ENCODE measurements around the gene SUSD1. TPM values are rescaled to one million over a fixed set of nuclear protein-coding genes. Genes with fewer than 3 reads are reported as not detected.

Gene SUSD1
- total and polyA plus RNA-seq, 2 donors, result 7.5 to 19.9 TPM

DNA sequence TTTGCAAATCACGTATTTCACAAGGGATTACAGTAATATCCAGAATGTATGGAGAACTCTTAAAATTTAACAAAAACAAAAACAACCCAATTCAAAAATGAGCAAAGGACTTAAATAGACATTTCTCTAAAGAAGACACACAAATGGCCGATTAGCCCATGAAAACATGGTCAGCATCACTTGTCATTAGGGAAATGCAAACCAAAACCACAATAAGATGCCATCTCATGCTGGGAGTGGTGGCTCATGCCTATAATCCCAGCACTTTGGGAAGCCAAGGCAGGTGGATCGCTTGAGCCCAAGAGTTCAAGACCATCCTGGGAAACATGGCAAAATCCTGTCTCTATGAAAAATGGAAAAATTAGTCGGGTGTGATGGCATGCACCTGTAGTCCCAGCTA lies 120.2 kb downstream of the SUSD1 start:
- 96% methylated on average over 4 of the region's 4 CpGs for WGBS

DNA sequence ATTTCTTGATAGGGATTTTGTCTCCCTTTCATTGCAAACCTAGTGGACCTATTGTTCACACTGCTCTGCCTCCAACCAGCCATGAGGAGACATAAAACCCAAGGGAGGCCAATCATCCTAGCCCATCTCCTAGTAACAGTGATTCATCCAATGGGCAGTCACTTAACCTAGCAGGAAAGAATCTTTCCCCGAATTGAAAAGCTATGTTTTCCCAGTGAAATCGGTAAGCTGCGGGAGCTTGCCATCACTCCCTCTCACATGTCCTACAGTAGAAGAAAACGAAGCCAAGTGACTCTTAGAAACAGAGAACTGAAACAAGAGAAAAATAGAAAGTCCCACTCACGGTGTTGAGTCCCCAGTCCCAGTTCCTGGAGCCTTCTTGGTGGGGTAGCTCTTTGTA lies 123.3 kb downstream of the SUSD1 start:
- Histone ChIP-seq H3K27ac (ENCODE audit: low read depth) (no peak overlapping the region), H3K4me3 (ENCODE audit: low read depth, low read length) (no peak overlapping the region), H3K4me1 (ENCODE audit: insufficient read depth) (peaks cover 2% of the 10 kb centered on the region), H3K36me3 (ENCODE audit: insufficient read depth) (no peaks in the 10 kb centered on the region)
- no peak for DNase-seq (ENCODE audit: extremely low spot score)
- 82% methylated on average over 5 of the region's 5 CpGs for WGBS

More for the DNA sequence above, 120.2 kb downstream of the SUSD1 start:
- DNase-seq (ENCODE audit: extremely low spot score), result no peak
- H3K36me3 ChIP-seq (ENCODE audit: insufficient read depth), result no peaks in the 10 kb centered on the region
- no peak overlapping the region for H3K4me3 ChIP-seq (ENCODE audit: low read depth, low read length)
- no peak overlapping the region for H3K27ac ChIP-seq (ENCODE audit: low read depth)
- H3K4me1 ChIP-seq (ENCODE audit: insufficient read depth), result peaks cover 2% of the 10 kb centered on the region

- Histone ChIP-seq H3K4me1 (ENCODE audit: insufficient read depth) (peaks cover 2% of the 10 kb centered on the region), H3K36me3 (ENCODE audit: insufficient read depth) (no peaks in the 10 kb centered on the region), H3K4me3 (ENCODE audit: low read depth, low read length) (no peak overlapping the region), H3K27ac (ENCODE audit: low read depth) (no peak overlapping the region)
- DNase-seq (ENCODE audit: extremely low spot score), result peak; percentile 36
- 33% methylated on average over 7 of the region's 7 CpGs for WGBS
Measured at GRCh38 chr9:112050544-112051475, 124.3 kb downstream of the SUSD1 start.

- H3K4me3 ChIP-seq (ENCODE audit: low read depth, low read length), result no peak overlapping the region
- no peak for DNase-seq (ENCODE audit: extremely low spot score)
- WGBS, result 36% methylated on average over 4 of the region's 4 CpGs
- no peaks in the 10 kb centered on the region for H3K36me3 ChIP-seq (ENCODE audit: insufficient read depth)
- no peak overlapping the region for H3K27ac ChIP-seq (ENCODE audit: low read depth)
- peaks cover 2% of the 10 kb centered on the region for H3K4me1 ChIP-seq (ENCODE audit: insufficient read depth)
Measured at GRCh38 chr9:112049811-112050516, 125.1 kb downstream of the SUSD1 start.

GRCh38 chr9:112048924-112049691 lies 126.0 kb downstream of the SUSD1 start:
- H3K4me3 ChIP-seq (ENCODE audit: low read depth, low read length), result no peak overlapping the region
- H3K27ac ChIP-seq (ENCODE audit: low read depth), result no peak overlapping the region
- WGBS, result 42% methylated on average over 11 of the region's 11 CpGs
- H3K4me1 ChIP-seq (ENCODE audit: insufficient read depth), result peaks cover 2% of the 10 kb centered on the region
- no peaks in the 10 kb centered on the region for H3K36me3 ChIP-seq (ENCODE audit: insufficient read depth)
- DNase-seq (ENCODE audit: extremely low spot score), result no peak

DNA sequence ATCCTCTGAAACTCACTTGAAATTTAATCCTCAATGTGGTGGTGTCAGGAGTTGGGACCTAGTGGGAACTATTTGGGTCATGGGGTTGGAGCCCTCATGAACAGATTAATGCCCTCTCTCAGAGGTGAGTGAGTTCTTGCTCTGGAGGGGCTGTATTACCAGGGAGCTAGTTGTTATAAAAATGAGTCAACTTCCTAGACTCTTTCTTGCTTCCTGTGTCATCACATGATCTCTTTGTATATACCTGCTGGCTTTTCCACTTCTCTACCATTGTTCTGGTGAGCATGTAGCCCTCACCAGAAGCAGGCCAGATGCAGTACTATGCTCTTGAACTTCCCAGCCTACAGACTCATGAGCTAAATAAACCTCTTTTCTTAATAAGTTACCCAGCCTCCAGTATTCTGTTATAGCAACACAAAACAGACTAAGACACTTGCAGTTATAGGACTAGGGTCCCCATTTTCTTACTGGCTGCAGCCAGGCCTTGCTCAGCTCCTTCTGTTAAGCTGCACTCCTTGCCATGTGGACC lies 127.5 kb downstream of the SUSD1 start:
- no peak overlapping the region for H3K4me3 ChIP-seq (ENCODE audit: low read depth, low read length)
- H3K27ac ChIP-seq (ENCODE audit: low read depth), result no peak overlapping the region
- H3K4me1 ChIP-seq (ENCODE audit: insufficient read depth), result peaks cover 2% of the 10 kb centered on the region
- H3K36me3 ChIP-seq (ENCODE audit: insufficient read depth), result no peaks in the 10 kb centered on the region
- DNase-seq (ENCODE audit: extremely low spot score), result no peak

- H3K36me3 ChIP-seq (ENCODE audit: insufficient read depth), result no peaks in the 10 kb centered on the region
- no peak overlapping the region for H3K4me3 ChIP-seq (ENCODE audit: low read depth, low read length)
- peaks cover 2% of the 10 kb centered on the region for H3K4me1 ChIP-seq (ENCODE audit: insufficient read depth)
- no peak overlapping the region for H3K27ac ChIP-seq (ENCODE audit: low read depth)
- no peak for DNase-seq (ENCODE audit: extremely low spot score)
Measured at GRCh38 chr9:112046181-112046580, 128.9 kb downstream of the SUSD1 start.

GRCh38 chr9:112044881-112045280 lies 130.2 kb downstream of the SUSD1 start:
- no peaks in the 10 kb centered on the region for H3K4me1 ChIP-seq (ENCODE audit: insufficient read depth)
- no peaks in the 10 kb centered on the region for H3K36me3 ChIP-seq (ENCODE audit: insufficient read depth)
- no peak for DNase-seq (ENCODE audit: extremely low spot score)
- no peak overlapping the region for H3K4me3 ChIP-seq (ENCODE audit: low read depth, low read length)
- no peak overlapping the region for H3K27ac ChIP-seq (ENCODE audit: low read depth)
- WGBS, result 91% methylated on average over 4 of the region's 4 CpGs

DNA sequence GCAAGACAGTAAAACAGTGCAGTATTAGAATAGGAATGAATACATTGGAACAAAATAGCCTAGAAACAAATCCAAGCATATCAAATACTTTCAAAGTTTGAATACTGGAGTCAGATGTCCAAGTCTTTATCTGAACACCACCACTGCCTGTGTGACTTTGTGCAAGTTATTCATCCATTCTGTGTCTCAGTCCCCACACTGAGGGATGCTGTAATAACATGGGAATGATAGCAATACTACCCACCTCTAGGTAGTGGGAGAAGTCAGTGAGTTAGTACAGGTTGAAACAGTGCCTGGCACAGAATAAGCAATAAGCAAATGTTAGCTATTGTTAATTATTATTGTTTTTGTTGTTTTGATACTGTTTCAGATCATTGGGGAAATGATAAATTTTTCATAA lies 130.9 kb downstream of the SUSD1 start:
- DNase-seq (ENCODE audit: extremely low spot score), result no peak
- H3K4me3 ChIP-seq (ENCODE audit: low read depth, low read length), result no peak overlapping the region
- H3K27ac ChIP-seq (ENCODE audit: low read depth), result no peak overlapping the region
- no peaks in the 10 kb centered on the region for H3K4me1 ChIP-seq (ENCODE audit: insufficient read depth)
- H3K36me3 ChIP-seq (ENCODE audit: insufficient read depth), result no peaks in the 10 kb centered on the region

DNA sequence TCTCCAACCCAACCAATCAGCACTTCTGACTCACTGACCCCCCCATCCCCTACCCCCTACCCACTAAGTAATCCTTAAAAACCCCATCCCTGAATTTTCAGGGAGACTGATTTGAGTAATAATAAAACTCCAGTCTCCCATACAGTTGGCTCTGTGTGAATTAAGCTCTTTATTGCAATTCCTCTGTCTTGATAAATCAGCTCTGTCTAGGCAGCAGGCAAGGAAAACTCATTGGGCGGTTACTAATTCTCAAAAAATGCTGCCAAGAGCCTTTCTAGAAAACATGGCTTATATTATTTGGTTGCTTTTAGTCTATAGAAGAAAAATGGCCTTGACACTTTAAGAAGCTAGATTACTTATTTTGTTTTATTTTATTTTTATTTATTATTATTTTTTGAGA lies 131.7 kb downstream of the SUSD1 start:
- WGBS, result 68% methylated on average over 1 of the region's 1 CpG
- DNase-seq (ENCODE audit: extremely low spot score), result no peak
- no peaks in the 10 kb centered on the region for H3K4me1 ChIP-seq (ENCODE audit: insufficient read depth)
- H3K36me3 ChIP-seq (ENCODE audit: insufficient read depth), result no peaks in the 10 kb centered on the region
- H3K27ac ChIP-seq (ENCODE audit: low read depth), result no peak overlapping the region
- no peak overlapping the region for H3K4me3 ChIP-seq (ENCODE audit: low read depth, low read length)

GRCh38 chr9:112042769-112043168 lies 132.3 kb downstream of the SUSD1 start:
- Histone ChIP-seq H3K27ac (ENCODE audit: low read depth) (no peak overlapping the region), H3K4me3 (ENCODE audit: low read depth, low read length) (no peak overlapping the region), H3K4me1 (ENCODE audit: insufficient read depth) (no peaks in the 10 kb centered on the region), H3K36me3 (ENCODE audit: insufficient read depth) (no peaks in the 10 kb centered on the region)
- WGBS, result 86% methylated on average over 5 of the region's 5 CpGs
- DNase-seq (ENCODE audit: extremely low spot score), result no peak

DNA sequence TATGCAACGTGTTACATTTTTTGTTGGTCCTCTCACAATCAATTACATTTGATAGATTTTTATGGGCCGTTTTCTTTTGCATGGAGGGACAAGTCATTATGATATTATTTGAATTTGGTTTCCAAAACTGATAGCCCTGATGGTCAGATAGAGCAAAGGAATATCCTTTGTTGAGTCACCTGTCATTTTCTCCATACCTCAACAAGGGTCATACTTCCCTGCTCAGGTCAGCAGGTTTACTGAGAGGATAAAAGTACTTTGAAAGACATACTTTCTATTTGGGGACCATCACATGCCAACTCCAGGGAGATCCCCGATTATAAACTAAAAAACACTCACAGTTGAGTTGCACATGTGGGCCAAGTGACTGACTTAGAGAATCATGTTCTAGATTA lies 132.9 kb downstream of the SUSD1 start:
- Histone ChIP-seq H3K36me3 (ENCODE audit: insufficient read depth) (no peaks in the 10 kb centered on the region), H3K27ac (ENCODE audit: low read depth) (no peak overlapping the region), H3K4me3 (ENCODE audit: low read depth, low read length) (no peak overlapping the region), H3K4me1 (ENCODE audit: insufficient read depth) (no peaks in the 10 kb centered on the region)
- WGBS, result 93% methylated on average over 3 of the region's 3 CpGs
- DNase-seq (ENCODE audit: extremely low spot score), result no peak

- no peak overlapping the region for H3K27ac ChIP-seq (ENCODE audit: low read depth)
- no peaks in the 10 kb centered on the region for H3K4me1 ChIP-seq (ENCODE audit: insufficient read depth)
- no peaks in the 10 kb centered on the region for H3K36me3 ChIP-seq (ENCODE audit: insufficient read depth)
- DNase-seq (ENCODE audit: extremely low spot score), result no peak
- H3K4me3 ChIP-seq (ENCODE audit: low read depth, low read length), result no peak overlapping the region
- WGBS, result 64% methylated on average over 8 of the region's 8 CpGs
Measured at GRCh38 chr9:112041536-112042243, 133.4 kb downstream of the SUSD1 start.
